ENCODE results near the gene NSFL1C. TPM values are rescaled to one million over a fixed set of nuclear protein-coding genes. Genes with fewer than 3 reads are reported as not detected.

NSFL1C gene
- total and polyA plus RNA-seq, 9 of the 15 experiments (the other 6 are each of a cell fraction or from before 2014, with no cell fraction given) = 20.8 to 119 (median 47.0) TPM

GRCh38 chr20:1471242-1471641, 4.6 kb upstream of the NSFL1C start:
- CTCF ChIA-PET (ENCODE audit: low intra/inter-chr PET ratio) = no interaction called here

More at GRCh38 chr20:1471242-1471641, 4.6 kb upstream of the NSFL1C start:
- H3K9me3 ChIP-seq (replicated peaks; ENCODE audit: control insufficient read depth, insufficient read depth, low read depth, low read length) = no peaks in the 10 kb centered on the region
- H3K9me1 ChIP-seq (ENCODE audit: control insufficient read depth, insufficient read depth, low read length) = no peaks in the 10 kb centered on the region
- H3K4me2 ChIP-seq (ENCODE audit: insufficient read depth, low read length) = no peak overlapping the region
- TF ChIP-seq CREB3L1 (IDR thresholded peaks at IDR 0.05; ENCODE audit: borderline replicate concordance, low read depth) (no peak), ZKSCAN3 (CRISPR knock-in tag; IDR thresholded peaks at IDR 0.05) (no peak), GATA2 (CRISPR knock-in tag; IDR thresholded peaks at IDR 0.05) (no peak), MEIS2 (IDR thresholded peaks at IDR 0.05; ENCODE audit: partially characterized antibody) (no peak), SIN3A (IDR thresholded peaks at IDR 0.05; ENCODE audit: borderline replicate concordance in 2 of 2, control insufficient read depth in 1 of 2, low read depth in 2 of 2, low read length in 2 of 2) (no peak), ZNF143 (CRISPR knock-in tag; IDR thresholded peaks at IDR 0.05) (no peak), ZNF146 (CRISPR knock-in tag; IDR thresholded peaks at IDR 0.05; ENCODE audit: unreplicated experiment) (peak; percentile 68), DACH1 (IDR thresholded peaks at IDR 0.05; ENCODE audit: partially characterized antibody) (no peak)
- no peaks in the 10 kb centered on the region for H3K36me3 ChIP-seq (ENCODE audit: control insufficient read depth, insufficient read depth, low read length)
- H3K27ac ChIP-seq (ENCODE audit: extremely low read depth, low read depth, low read length) = no peak overlapping the region
- POLR2A ChIA-PET = no interaction called here
- 0 out of 2 replicates have a peak, but pooled peaks cover under 1% of the 10 kb centered on the region for H4K20me1 ChIP-seq (replicated peaks; ENCODE audit: control insufficient read depth, insufficient read depth, low read length)
- BruUV-seq (replicated peaks) = no TSS peak
- DNase-seq (ENCODE audit: extremely low read depth in 1 of 4, low spot score in 3 of 4) (no peak), ATAC-seq (no peak), FAIRE-seq (no peak)
- peaks cover 3% of the 10 kb centered on the region for H3K79me2 ChIP-seq (ENCODE audit: control insufficient read depth, insufficient read depth, low read length)
- H3K4me1 ChIP-seq (replicated peaks in 1 of 2; ENCODE audit: control insufficient read depth in 2 of 2, insufficient read depth in 2 of 2, low read length in 2 of 2) = peaks cover 19 to 37% of the 10 kb centered on the region in 2 experiments
- H3K9ac ChIP-seq (ENCODE audit: insufficient read depth in 1 of 2, low read depth in 2 of 2, low read length in 2 of 2) = no peak overlapping the region
- H2AFZ ChIP-seq (ENCODE audit: low read depth, low read length) = no peak overlapping the region
- no peaks in the 10 kb centered on the region for H3K27me3 ChIP-seq (ENCODE audit: control insufficient read depth in 2 of 2, insufficient read depth in 2 of 2, low read length in 2 of 2)
- intact Hi-C loops (cut with micrococcal nuclease) (no loop called here), in situ Hi-C loops (cut with MboI) (no loop called here)
- H3K4me3 ChIP-seq = no peak overlapping the region
- 94% methylated on average over 2 of the region's 2 CpGs for WGBS (ENCODE audit: insufficient coverage, low coverage, missing lambda C conversion rate)
